BE2C (cell line): Measurements from ENCODE around the gene SMIM33.
"Not testable (repeated sequence)": the region's sequence is repeated elsewhere in the genome, so short reads cannot be mapped to it uniquely, and the experiment has no call there.

Experiments
- DNase-seq: peaks from one replicate; pipeline ENCODE4 v3.0.0-alpha.2; 2020
- H3K27me3 ChIP-seq: fragments of 250-450 bp; sonication (Bioruptor Pico); 2 replicates; pipeline ENCODE4 v1.5.1; 2020; ENCODE audit warnings: mild to moderate bottlenecking
- H3K36me3 ChIP-seq: fragments of 250-450 bp; sonication (Bioruptor Pico); 2 replicates; pipeline ENCODE4 v1.5.1; 2020; ENCODE audit warnings: mild to moderate bottlenecking
- H3K4me1 ChIP-seq: fragments of 250-450 bp; sonication (Bioruptor Pico); 2 replicates; pipeline ENCODE4 v1.5.1; 2020
- H3K4me3 ChIP-seq: 2 replicates; pipeline ENCODE4 v1.5.1; 2011; ENCODE audit warnings: low read depth, low read length
- H3K9me3 ChIP-seq: fragments of 250-450 bp; sonication (Bioruptor Pico); 2 replicates; pipeline ENCODE4 v1.5.1; 2020
- TF ChIP-seq, protein P1 (sequence below): IDR thresholded peaks from 2 replicates; pipeline ENCODE4 v1.5.1; 2012; ENCODE audit warnings: mild to moderate bottlenecking, low read depth, low read length

Gene SMIM33

DNA sequence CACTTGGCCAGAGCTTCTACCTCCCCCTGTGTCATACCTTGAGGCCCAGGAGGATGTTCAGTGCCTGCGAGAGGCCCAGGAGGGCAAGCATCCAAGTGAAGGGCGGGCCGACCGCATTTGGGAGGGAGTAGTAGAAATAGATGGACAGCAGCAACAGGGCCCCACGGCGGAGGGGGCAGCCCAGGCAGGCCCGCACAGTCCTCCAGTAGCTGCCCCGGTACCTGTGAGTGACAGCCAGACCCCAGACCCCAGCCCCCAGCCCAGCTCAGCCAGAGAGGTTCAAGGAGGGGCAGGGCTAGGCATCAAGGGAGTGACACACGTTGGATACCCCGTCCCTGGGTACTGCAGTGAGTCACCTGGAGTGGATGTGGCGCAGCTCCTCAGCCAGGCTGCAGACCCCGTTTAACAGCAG is 10.3 kb downstream of the SMIM33 start:
- Histone ChIP-seq H3K36me3 (no peaks in the 10 kb centered on the region), H3K4me1 (peaks cover 6% of the 10 kb centered on the region), H3K9me3 (no peaks in the 10 kb centered on the region), H3K27me3 (no peaks in the 10 kb centered on the region), H3K4me3 (no peak overlapping the region)
- TF ChIP-seq, protein P1, sequence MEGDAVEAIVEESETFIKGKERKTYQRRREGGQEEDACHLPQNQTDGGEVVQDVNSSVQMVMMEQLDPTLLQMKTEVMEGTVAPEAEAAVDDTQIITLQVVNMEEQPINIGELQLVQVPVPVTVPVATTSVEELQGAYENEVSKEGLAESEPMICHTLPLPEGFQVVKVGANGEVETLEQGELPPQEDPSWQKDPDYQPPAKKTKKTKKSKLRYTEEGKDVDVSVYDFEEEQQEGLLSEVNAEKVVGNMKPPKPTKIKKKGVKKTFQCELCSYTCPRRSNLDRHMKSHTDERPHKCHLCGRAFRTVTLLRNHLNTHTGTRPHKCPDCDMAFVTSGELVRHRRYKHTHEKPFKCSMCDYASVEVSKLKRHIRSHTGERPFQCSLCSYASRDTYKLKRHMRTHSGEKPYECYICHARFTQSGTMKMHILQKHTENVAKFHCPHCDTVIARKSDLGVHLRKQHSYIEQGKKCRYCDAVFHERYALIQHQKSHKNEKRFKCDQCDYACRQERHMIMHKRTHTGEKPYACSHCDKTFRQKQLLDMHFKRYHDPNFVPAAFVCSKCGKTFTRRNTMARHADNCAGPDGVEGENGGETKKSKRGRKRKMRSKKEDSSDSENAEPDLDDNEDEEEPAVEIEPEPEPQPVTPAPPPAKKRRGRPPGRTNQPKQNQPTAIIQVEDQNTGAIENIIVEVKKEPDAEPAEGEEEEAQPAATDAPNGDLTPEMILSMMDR, result no peak
- DNase-seq, result no peak

DNA sequence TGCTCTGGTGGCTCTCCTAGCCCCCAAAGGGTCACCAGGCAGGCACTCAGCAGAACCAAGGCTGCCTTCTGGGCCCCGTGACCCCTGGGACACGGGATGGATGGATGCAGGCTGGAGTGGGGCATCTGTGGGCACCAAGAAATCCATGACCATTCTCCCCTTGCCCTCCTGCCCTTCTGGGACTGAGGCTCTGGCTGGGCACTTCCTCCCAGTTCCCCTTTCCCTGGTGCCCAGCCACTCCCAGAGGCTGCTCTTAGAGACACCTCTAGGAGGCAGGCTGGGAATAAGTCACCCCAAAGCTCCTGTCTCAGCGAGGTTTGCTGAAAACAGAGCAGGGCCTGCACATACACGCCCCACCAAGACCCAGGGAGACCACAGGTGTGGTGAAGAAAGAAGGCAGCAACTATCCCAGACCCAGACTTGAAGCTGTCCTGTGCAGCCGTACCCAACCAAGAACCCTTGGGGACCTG is 10.8 kb downstream of the SMIM33 start:
- no peak for DNase-seq
- Histone ChIP-seq H3K9me3 (no peaks in the 10 kb centered on the region), H3K4me1 (peaks cover 6% of the 10 kb centered on the region), H3K27me3 (no peaks in the 10 kb centered on the region), H3K4me3 (no peak overlapping the region), H3K36me3 (no peaks in the 10 kb centered on the region)
- TF ChIP-seq, protein P1, result no peak

DNA sequence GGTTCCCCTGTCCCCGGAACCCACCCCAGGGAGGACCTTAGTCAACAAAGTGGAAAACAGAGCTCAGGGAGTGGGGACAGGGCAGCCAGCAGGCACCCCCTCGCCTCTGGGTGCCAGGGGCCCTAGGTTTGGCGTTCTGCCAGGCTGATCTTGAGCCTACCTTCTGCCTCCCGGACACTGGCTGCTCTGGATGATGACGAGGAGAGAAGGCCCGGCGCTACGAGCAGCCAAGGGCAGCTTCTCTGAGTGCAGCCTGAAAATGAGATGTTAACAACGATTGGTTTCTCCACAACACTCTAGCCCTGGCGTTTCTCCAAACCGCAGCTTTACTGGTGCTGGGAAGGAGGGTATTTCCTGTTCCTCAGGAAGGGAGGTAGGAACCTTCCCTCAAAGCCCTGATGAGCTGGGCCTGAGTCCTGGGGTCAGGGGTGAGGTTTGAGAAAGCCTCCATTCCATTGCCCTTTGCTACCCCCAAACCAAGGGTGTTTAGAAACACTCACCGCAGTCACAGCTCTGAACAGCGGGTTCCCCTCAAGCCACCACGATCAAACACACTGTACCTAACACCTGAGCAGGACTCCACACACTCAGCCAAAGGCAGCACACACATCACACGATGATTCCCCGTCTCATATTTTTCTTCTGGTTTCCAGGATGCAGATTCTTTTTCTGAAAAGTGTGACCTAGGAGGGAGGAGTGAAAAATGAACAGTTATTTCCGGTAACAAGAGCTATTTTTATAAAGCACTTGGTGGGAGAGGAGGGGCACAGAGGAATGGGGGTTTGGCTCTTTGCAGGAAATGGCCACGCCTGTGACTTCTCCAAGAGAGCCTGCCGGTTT is 11.5 kb downstream of the SMIM33 start, which contains the start of gene STING1:
Gene STING1 (minus strand): TSS at position 709 of the 840 bp plus-strand sequence. CDS start 1,054 bp downstream, outside the sequence.
- peak; percentile 75 for DNase-seq

DNA sequence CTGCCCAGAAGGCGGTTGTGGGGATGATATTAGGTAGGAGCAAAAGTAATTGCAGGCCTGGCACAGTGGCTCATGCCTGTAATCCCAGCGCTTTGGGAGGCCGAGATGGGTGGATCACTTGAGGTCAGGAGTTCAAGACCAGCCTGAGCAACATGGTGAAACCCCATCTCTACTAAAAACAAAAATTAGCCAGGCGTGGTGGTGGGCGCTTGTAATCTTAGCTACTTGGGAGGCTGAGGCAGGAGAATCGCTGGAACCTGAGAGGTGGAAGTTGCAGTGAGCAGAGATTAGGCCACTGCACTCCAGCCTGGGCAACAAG is 12.0 kb downstream of the SMIM33 start:
- DNase-seq, H3K4me3 ChIP-seq, H3K36me3 ChIP-seq, H3K27me3 ChIP-seq, H3K9me3 ChIP-seq, H3K4me1 ChIP-seq: not testable (repeated sequence)

More for the DNA sequence above, 11.5 kb downstream of the SMIM33 start, which contains the start of gene STING1:
- peaks cover 6% of the 10 kb centered on the region for H3K4me1 ChIP-seq
- H3K27me3 ChIP-seq, result no peaks in the 10 kb centered on the region
- TF ChIP-seq, protein P1, result no peak
- H3K4me3 ChIP-seq, result no peak within 1 kb of the TSS; the same call in 1 of the 2 replicates
- H3K9me3 ChIP-seq, result no peaks in the 10 kb centered on the region
- no peaks in the 10 kb centered on the region for H3K36me3 ChIP-seq

DNA sequence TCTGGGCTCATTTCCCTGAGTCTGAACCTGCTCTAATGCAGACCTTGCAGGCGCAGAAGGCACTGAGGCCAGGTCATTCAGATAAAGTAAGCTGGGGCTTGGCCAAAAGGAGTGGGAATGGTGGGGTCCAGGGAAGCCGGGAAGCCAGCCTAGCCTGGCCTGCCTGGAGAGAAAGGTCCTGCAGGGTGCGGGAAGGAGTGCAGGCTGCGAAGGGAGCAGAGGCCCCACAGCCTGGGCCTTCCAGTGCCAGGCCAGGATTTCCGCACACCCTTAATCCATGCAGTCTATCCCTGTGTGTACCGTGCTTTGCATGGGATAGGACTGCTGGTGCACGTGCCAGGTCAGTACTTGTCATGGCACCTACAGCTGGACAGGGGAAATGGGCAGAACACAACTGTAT is 15.4 kb downstream of the SMIM33 start:
- Histone ChIP-seq H3K9me3 (no peaks in the 10 kb centered on the region), H3K4me1 (peaks cover 6% of the 10 kb centered on the region), H3K4me3 (no peak overlapping the region), H3K27me3 (no peaks in the 10 kb centered on the region), H3K36me3 (no peaks in the 10 kb centered on the region)
- no peak for DNase-seq
- TF ChIP-seq, protein P1, result no peak

DNA sequence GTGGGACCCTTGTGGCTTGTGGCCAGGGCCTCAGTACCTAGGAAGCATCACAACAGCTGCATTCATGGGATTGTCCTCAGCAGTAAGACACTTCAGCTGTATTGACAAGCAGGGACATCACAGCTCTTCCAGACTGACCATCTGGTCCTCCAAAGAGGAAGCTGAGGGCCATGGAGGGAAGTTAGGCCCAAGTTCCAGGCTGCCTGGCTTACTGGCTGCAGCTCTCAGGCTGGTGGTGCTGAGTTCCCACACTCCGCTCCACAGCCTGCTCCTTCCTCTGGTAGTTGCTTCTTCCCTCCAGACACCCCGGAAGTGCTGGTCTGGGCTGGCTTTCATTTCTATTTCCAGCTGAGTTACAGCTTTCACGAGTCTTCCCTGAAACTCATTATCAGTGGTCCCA is 17.5 kb downstream of the SMIM33 start:
- Histone ChIP-seq H3K4me1 (no peaks in the 10 kb centered on the region), H3K4me3 (no peak overlapping the region), H3K36me3 (no peaks in the 10 kb centered on the region), H3K9me3 (no peaks in the 10 kb centered on the region), H3K27me3 (no peaks in the 10 kb centered on the region)
- TF ChIP-seq, protein P1, result no peak
- no peak for DNase-seq
